C4-2B (cell line): Measurements from ENCODE around the gene PRXL2A.

Experiments used
- CTCF ChIP-seq: fragments of 450-650 bp; conservative IDR thresholded peaks from 2 replicates; pipeline ENCODE4 v1.5.1; 2017; ENCODE audit warnings: mild to moderate bottlenecking
- ZFX ChIP-seq: fragments of 450-650 bp; IDR thresholded peaks from 2 replicates; pipeline ENCODE4 v1.6.1; 2017

- TF ChIP-seq CTCF (no peak), ZFX (no peak)
These were observed 2.9 kb downstream of the PRXL2A start for GRCh38 chr10:80411267-80411668.
